GM23338 (cell line): Measurements from ENCODE around the gene GRID1. TPM values are rescaled to one million over a fixed set of nuclear protein-coding genes. Genes with fewer than 3 reads are reported as not detected.

ENCODE experiments used
- ATAC-seq: fragments of 200-7000 bp; cut with Tn5 transposase; 3 replicates; pipeline ENCODE4 v1.9.1; 2020
- DNase-seq: peaks from one replicate; pipeline ENCODE4 v3.0.0-alpha.2; 2015; ENCODE audit warnings: low spot score
- H2AFZ ChIP-seq: fragments of 200-600 bp; sonication (generic); 2 replicates; pipeline ENCODE4 v1.8.0; 2016; ENCODE audit warnings: antibody characterized with exemption, mild to moderate bottlenecking, moderate library complexity
- H3F3A ChIP-seq: fragments of 200-600 bp; sonication (generic); replicated peaks from 2 replicates; pipeline ENCODE4 v1.8.0; 2017; ENCODE audit warnings: antibody characterized with exemption, mixed run types, low read depth
- H3K27ac ChIP-seq: fragments of 200-600 bp; sonication (generic); 2 replicates; pipeline ENCODE4 v1.6.1; 2016; ENCODE audit warnings: low read depth
- H3K27me3 ChIP-seq: fragments of 200-600 bp; sonication (generic); 2 replicates; pipeline ENCODE4 v1.8.0; 2016; ENCODE audit warnings: mild to moderate bottlenecking, mixed run types, moderate library complexity; ENCODE audit not compliant: insufficient read depth
- H3K36me3 ChIP-seq: fragments of 200-600 bp; sonication (generic); 2 replicates; pipeline ENCODE4 v1.8.0; 2016; ENCODE audit warnings: mild to moderate bottlenecking; ENCODE audit not compliant: insufficient read depth
- H3K4me1 ChIP-seq: fragments of 200-600 bp; sonication (generic); 2 replicates; pipeline ENCODE4 v1.8.0; 2016; ENCODE audit warnings: mild to moderate bottlenecking, moderate library complexity; ENCODE audit not compliant: insufficient read depth
- H3K4me2 ChIP-seq: fragments of 200-600 bp; sonication (generic); 2 replicates; pipeline ENCODE4 v1.7.1; 2017; ENCODE audit warnings: mixed run types
- H3K4me3 ChIP-seq: fragments of 200-600 bp; sonication (generic); 2 replicates; pipeline ENCODE4 v1.6.1; 2016; ENCODE audit warnings: mixed run types
- H3K79me2 ChIP-seq: fragments of 200-600 bp; sonication (generic); replicated peaks from 2 replicates; pipeline ENCODE4 v1.8.0; 2017; ENCODE audit warnings: mild to moderate bottlenecking; ENCODE audit not compliant: insufficient read depth
- H3K9me2 ChIP-seq: fragments of 200-600 bp; sonication (generic); 2 replicates; pipeline ENCODE4 v1.8.0; 2017; ENCODE audit not compliant: insufficient read depth
- H4K20me1 ChIP-seq: fragments of 200-600 bp; sonication (generic); replicated peaks from 2 replicates; pipeline ENCODE4 v1.8.0; 2017; ENCODE audit warnings: mild to moderate bottlenecking; ENCODE audit not compliant: insufficient read depth
- H3K27ac Mint-ChIP-seq: 2 replicates; pipeline ENCODE4 v1.8.0; 2020; ENCODE audit warnings: inconsistent platforms, mild to moderate bottlenecking, moderate library complexity, mixed read lengths
- H3K27me3 Mint-ChIP-seq: 3 replicates; pipeline ENCODE4 v1.8.0; 2022; ENCODE audit warnings: low read depth, mild to moderate bottlenecking, moderate library complexity, mixed read lengths, inconsistent platforms; ENCODE audit not compliant: insufficient read depth, poor library complexity
- H3K36me3 Mint-ChIP-seq: 3 replicates; pipeline ENCODE4 v1.8.0; 2021; ENCODE audit warnings: low read depth, mild to moderate bottlenecking, inconsistent platforms, moderate library complexity, mixed read lengths
- H3K4me1 Mint-ChIP-seq: 3 replicates; pipeline ENCODE4 v1.8.0; 2020; ENCODE audit warnings: mild to moderate bottlenecking, inconsistent platforms, mixed read lengths
- H3K4me3 Mint-ChIP-seq: 3 replicates; pipeline ENCODE4 v1.8.0; 2021; ENCODE audit warnings: moderate library complexity, mild to moderate bottlenecking, inconsistent platforms, mixed read lengths
- H3K9me3 Mint-ChIP-seq: 3 replicates; pipeline ENCODE4 v1.8.0; 2020; ENCODE audit warnings: moderate library complexity, mild to moderate bottlenecking, inconsistent platforms, mixed read lengths
- CREB1 ChIP-seq: fragments of 250-450 bp; sonication (Bioruptor Pico); IDR thresholded peaks from 2 replicates; pipeline ENCODE4 v1.5.0; 2020; ENCODE audit warnings: low read depth, mild to moderate bottlenecking, moderate library complexity
- CTCF ChIP-seq, 2 experiments: fragments of 200-600 bp in 1 of 2; sonication (generic) in 1 of 2; conservative IDR thresholded peaks; 2 replicates each; pipeline versions ENCODE4 v1.5.1 to v1.6.1; 2016 to 2017; ENCODE audit warnings: antibody characterized with exemption in 2 of 2, low read depth in 2 of 2, mild to moderate bottlenecking in 2 of 2, moderate library complexity in 1 of 2
- ETS1 ChIP-seq: IDR thresholded peaks from 2 replicates; pipeline ENCODE4 v1.6.1; 2016; ENCODE audit warnings: antibody characterized with exemption
- EZH2 ChIP-seq: fragments of 200-600 bp; sonication (generic); IDR thresholded peaks from one replicate; pipeline ENCODE4 v1.8.0; 2017; ENCODE audit warnings: antibody characterized with exemption, mild to moderate bottlenecking, low read depth; ENCODE audit not compliant: unreplicated experiment
- EZH2phosphoT487 ChIP-seq: fragments of 200-600 bp; sonication (generic); IDR thresholded peaks from one replicate; pipeline ENCODE4 v1.8.1; 2018; ENCODE audit warnings: antibody characterized with exemption; ENCODE audit not compliant: unreplicated experiment
- JUNB ChIP-seq: IDR thresholded peaks from one replicate; pipeline ENCODE4 v1.6.1; 2016; ENCODE audit warnings: antibody characterized with exemption; ENCODE audit not compliant: unreplicated experiment
- NANOG ChIP-seq: IDR thresholded peaks from 2 replicates; pipeline ENCODE4 v1.6.1; 2016; ENCODE audit warnings: antibody characterized with exemption, borderline replicate concordance
- POLR2AphosphoS5 ChIP-seq: IDR thresholded peaks from 2 replicates; pipeline ENCODE4 v1.6.1; 2016; ENCODE audit warnings: antibody characterized with exemption, low read depth
- STAT1 ChIP-seq: IDR thresholded peaks from one replicate; pipeline ENCODE4 v1.6.1; 2016; ENCODE audit warnings: antibody characterized with exemption; ENCODE audit not compliant: unreplicated experiment
- ZNF114 ChIP-seq: fragments of 250-450 bp; sonication (Bioruptor Pico); IDR thresholded peaks from 2 replicates; pipeline ENCODE4 v1.5.0; 2020; ENCODE audit warnings: mild to moderate bottlenecking, moderate library complexity
- ZNF331 ChIP-seq: fragments of 250-450 bp; sonication (Bioruptor Pico); IDR thresholded peaks from 2 replicates; pipeline ENCODE4 v1.5.0; 2020; ENCODE audit warnings: low read depth, mild to moderate bottlenecking, moderate library complexity
- ZNF462 ChIP-seq: fragments of 250-450 bp; sonication (Bioruptor Pico); IDR thresholded peaks from 2 replicates; pipeline ENCODE4 v1.5.0; 2020; ENCODE audit warnings: mild to moderate bottlenecking, moderate library complexity
- polyA plus RNA-seq: library from polyadenylated mRNA; unstranded; fragments of >200 nt; fragmentation: Nextera tagmentation; extraction: Ambion mirVana; gene quantifications from 2 replicates; pipeline ENCODE4 v1.2.1, GENCODE V29; 2016
- total RNA-seq: library from RNA; depleted of rRNA; stranded (reverse); fragments of >200 nt; shearing (Covaris generic); gene quantifications from 2 replicates; pipeline ENCODE4 v1.2.3, GENCODE V29; 2014

The GRID1 gene
- total and polyA plus RNA-seq, 2 experiments from 2014 or later, result 0.14 to 0.15 TPM

GRCh38 chr10:86266446-86267242 lies 100.0 kb downstream of the GRID1 start:
- no peak for DNase-seq

GRCh38 chr10:86265895-86266259 lies 100.7 kb downstream of the GRID1 start:
- H3K9me3 Mint-ChIP-seq, result peaks cover 3% of the 10 kb centered on the region; the same call in 2 of the 3 replicates
- H3K79me2 ChIP-seq, result no peaks in the 10 kb centered on the region
- no peak overlapping the region for H3K4me3 ChIP-seq
- H3K27me3 Mint-ChIP-seq, result peaks cover 18% of the 10 kb centered on the region
- H3K9me2 ChIP-seq, result no peaks in the 10 kb centered on the region
- no peak overlapping the region for H2AFZ ChIP-seq
- H3K4me1 Mint-ChIP-seq, result peaks cover 14% of the 10 kb centered on the region
- H4K20me1 ChIP-seq, result no peaks in the 10 kb centered on the region
- H3K27me3 ChIP-seq, result peaks cover 9% of the 10 kb centered on the region; the same call in 1 of the 2 replicates
- H3K4me2 ChIP-seq, result no peak overlapping the region
- peaks cover 9% of the 10 kb centered on the region; the same call in 1 of the 2 replicates for H3K4me1 ChIP-seq
- H3K4me3 Mint-ChIP-seq, result no peak overlapping the region
- no peaks in the 10 kb centered on the region for H3F3A ChIP-seq
- H3K27ac ChIP-seq, result no peak overlapping the region
- TF ChIP-seq STAT1, result no peak
- TF ChIP-seq ETS1, result no peak
- no peak for TF ChIP-seq CREB1 (CRISPR knock-in tag)
- no peak for TF ChIP-seq NANOG
- no peak for TF ChIP-seq ZNF462 (CRISPR knock-in tag)
- TF ChIP-seq ZNF114 (CRISPR knock-in tag), result no peak
- no peak for TF ChIP-seq CTCF (conservative IDR thresholded peaks at IDR 0.05; ENCODE audit: low read depth in 2 of 2)
- TF ChIP-seq ZNF331 (CRISPR knock-in tag), result no peak
- no peak for TF ChIP-seq POLR2AphosphoS5
- TF ChIP-seq EZH2, result no peak
- TF ChIP-seq JUNB, result no peak
- no peak for TF ChIP-seq EZH2phosphoT487
- ATAC-seq (no peak), DNase-seq (no peak)
- no peaks in the 10 kb centered on the region for H3K36me3 ChIP-seq
- no peak overlapping the region for H3K27ac Mint-ChIP-seq
- no peaks in the 10 kb centered on the region for H3K36me3 Mint-ChIP-seq

More at GRCh38 chr10:86266446-86267242, 100.0 kb downstream of the GRID1 start:
- H3K27ac ChIP-seq, result no peak overlapping the region
- no peak overlapping the region for H3K4me3 ChIP-seq
- no peak for ATAC-seq
- H3K4me2 ChIP-seq, result no peak overlapping the region
- H3K9me2 ChIP-seq, result no peaks in the 10 kb centered on the region
- Mint-ChIP-seq H3K36me3 (no peaks in the 10 kb centered on the region), H3K27ac (no peak overlapping the region), H3K27me3 (peaks cover 15% of the 10 kb centered on the region), H3K9me3 (peaks cover 9% of the 10 kb centered on the region), H3K4me1 (peaks cover 14% of the 10 kb centered on the region), H3K4me3 (no peak overlapping the region)
- H3K27me3 ChIP-seq, result peaks cover 9% of the 10 kb centered on the region; the same call in 1 of the 2 replicates
- H3K79me2 ChIP-seq, result no peaks in the 10 kb centered on the region
- no peaks in the 10 kb centered on the region for H3F3A ChIP-seq
- peaks cover 9% of the 10 kb centered on the region; the same call in 1 of the 2 replicates for H3K4me1 ChIP-seq
- H4K20me1 ChIP-seq, result no peaks in the 10 kb centered on the region
- TF ChIP-seq NANOG, result no peak
- TF ChIP-seq EZH2, result no peak
- H3K36me3 ChIP-seq, result no peaks in the 10 kb centered on the region
- H2AFZ ChIP-seq, result no peak overlapping the region
